Measurements from ENCODE around the gene TEX10. TPM values are rescaled to one million over a fixed set of nuclear protein-coding genes. Genes with fewer than 3 reads are reported as not detected.

Gene TEX10
- total and polyA plus RNA-seq, 2 donors (not counting 3 experiments of a cell fraction or from before 2014, with no cell fraction given) = 13.6 to 21.2 TPM

GRCh38 chr9:100375658-100376057 lies 22.9 kb upstream of the TEX10 start:
- Histone ChIP-seq H3K9me1 (replicated peaks; ENCODE audit: control insufficient read depth, extremely low read depth, insufficient read depth, low read length) (no peaks in the 10 kb centered on the region), H3K36me3 (ENCODE audit: control insufficient read depth in 2 of 2, extremely low read depth in 1 of 2, insufficient read depth in 2 of 2, low read length in 2 of 2) (no peaks in the 10 kb centered on the region), H3K27ac (ENCODE audit: insufficient read depth, low read depth, low read length) (no peak overlapping the region), H3K9ac (replicated peaks; ENCODE audit: extremely low read depth, insufficient read depth, low read length) (no peak overlapping the region), H3K4me1 (ENCODE audit: control insufficient read depth, extremely low read depth, insufficient read depth, low read length) (no peaks in the 10 kb centered on the region), H3K9me3 (replicated peaks; ENCODE audit: control insufficient read depth, insufficient read depth, low read length) (no peaks in the 10 kb centered on the region), H2AFZ (ENCODE audit: low read depth, low read length) (no peak overlapping the region), H4K20me1 (replicated peaks; ENCODE audit: control insufficient read depth, extremely low read depth, insufficient read depth, low read length) (no peaks in the 10 kb centered on the region), H3K4me3 (replicated peaks in 1 of 3; ENCODE audit: insufficient read depth in 1 of 3, low read depth in 1 of 3, low read length in 3 of 3) (no peak overlapping the region), H3K27me3 (ENCODE audit: control insufficient read depth in 2 of 2, insufficient read depth in 2 of 2, low read length in 2 of 2) (no peaks in the 10 kb centered on the region), H3K79me2 (ENCODE audit: control insufficient read depth, insufficient read depth, low read length) (no peaks in the 10 kb centered on the region), H3K4me2 (ENCODE audit: insufficient read depth, low read length) (no peak overlapping the region)
- no TSS peak for BruUV-seq (replicated peaks)
- intact Hi-C loops (cut with micrococcal nuclease) = no loop called here
- dilution Hi-C loops (cut with MboI; ENCODE audit: extremely low pct_ligation_motif_present, low sequenced_read_pairs) = no loop called here
- CTCF ChIA-PET = interaction anchor here (1.6 to 1.9 kb wide), 2 partner anchors 30 to 51 kb away, joined by 3 to 4 read pairs; no protein-coding TSS in a partner anchor
- no peak for FAIRE-seq
- POLR2A ChIA-PET = no interaction called here
- no peak for DNase-seq (ENCODE audit: low read depth, low spot score)
- no peak for TF ChIP-seq GATA2 (IDR thresholded peaks at IDR 0.05; ENCODE audit: insufficient read depth, insufficient read length, low read depth, low read length)
- TF ChIP-seq JUN (IDR thresholded peaks at IDR 0.05; ENCODE audit: borderline replicate concordance, insufficient read depth, insufficient read length, low read depth) = no peak
- TF ChIP-seq POLR2AphosphoS5 (IDR thresholded peaks at IDR 0.05; ENCODE audit: insufficient read depth, low read depth, low read length) = no peak
- no peak for TF ChIP-seq EZH2 (IDR thresholded peaks at IDR 0.05; ENCODE audit: borderline replicate concordance, low read depth, low read length, severe bottlenecking)
- TF ChIP-seq POLR2A (IDR thresholded peaks at IDR 0.05; ENCODE audit: low read depth, low read length) = no peak
- TF ChIP-seq FOS (IDR thresholded peaks at IDR 0.05; ENCODE audit: borderline replicate concordance, insufficient read depth, low read length) = no peak
- TF ChIP-seq MYC (IDR thresholded peaks at IDR 0.05; ENCODE audit: low read depth, low read length) = no peak
- TF ChIP-seq, protein P1, sequence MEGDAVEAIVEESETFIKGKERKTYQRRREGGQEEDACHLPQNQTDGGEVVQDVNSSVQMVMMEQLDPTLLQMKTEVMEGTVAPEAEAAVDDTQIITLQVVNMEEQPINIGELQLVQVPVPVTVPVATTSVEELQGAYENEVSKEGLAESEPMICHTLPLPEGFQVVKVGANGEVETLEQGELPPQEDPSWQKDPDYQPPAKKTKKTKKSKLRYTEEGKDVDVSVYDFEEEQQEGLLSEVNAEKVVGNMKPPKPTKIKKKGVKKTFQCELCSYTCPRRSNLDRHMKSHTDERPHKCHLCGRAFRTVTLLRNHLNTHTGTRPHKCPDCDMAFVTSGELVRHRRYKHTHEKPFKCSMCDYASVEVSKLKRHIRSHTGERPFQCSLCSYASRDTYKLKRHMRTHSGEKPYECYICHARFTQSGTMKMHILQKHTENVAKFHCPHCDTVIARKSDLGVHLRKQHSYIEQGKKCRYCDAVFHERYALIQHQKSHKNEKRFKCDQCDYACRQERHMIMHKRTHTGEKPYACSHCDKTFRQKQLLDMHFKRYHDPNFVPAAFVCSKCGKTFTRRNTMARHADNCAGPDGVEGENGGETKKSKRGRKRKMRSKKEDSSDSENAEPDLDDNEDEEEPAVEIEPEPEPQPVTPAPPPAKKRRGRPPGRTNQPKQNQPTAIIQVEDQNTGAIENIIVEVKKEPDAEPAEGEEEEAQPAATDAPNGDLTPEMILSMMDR (IDR thresholded peaks at IDR 0.05; ENCODE audit: extremely low read depth in 1 of 2, insufficient read depth in 1 of 2, low read depth in 1 of 2, low read length in 2 of 2) = no peak
- TF ChIP-seq MAX (IDR thresholded peaks at IDR 0.05; ENCODE audit: insufficient read depth, insufficient read length) = no peak
